ENCODE results near the gene ZNF516. TPM values are rescaled to one million over a fixed set of nuclear protein-coding genes. Genes with fewer than 3 reads are reported as not detected.

The ZNF516 gene
- total and polyA plus RNA-seq, 4 donors: 2.5 to 12.2 (median 7.6) TPM

- WGBS: 96% methylated on average over 8 of the region's 8 CpGs
- no peak for TF ChIP-seq GABPA (IDR thresholded peaks at IDR 0.05 in 1 of 2, conservative IDR thresholded peaks at IDR 0.05 in 1 of 2)
- TF ChIP-seq RXRA (IDR thresholded peaks at IDR 0.05): no peak
- no peak for TF ChIP-seq FOXA2 (IDR thresholded peaks at IDR 0.05)
- TF ChIP-seq ZBTB33 (IDR thresholded peaks at IDR 0.05): no peak
- TF ChIP-seq YY1 (IDR thresholded peaks at IDR 0.05): no peak
- no peak for TF ChIP-seq RAD21 (IDR thresholded peaks at IDR 0.05)
- TF ChIP-seq, protein P1, sequence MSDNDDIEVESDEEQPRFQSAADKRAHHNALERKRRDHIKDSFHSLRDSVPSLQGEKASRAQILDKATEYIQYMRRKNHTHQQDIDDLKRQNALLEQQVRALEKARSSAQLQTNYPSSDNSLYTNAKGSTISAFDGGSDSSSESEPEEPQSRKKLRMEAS (IDR thresholded peaks at IDR 0.05): no peak
- TF ChIP-seq, protein P2, sequence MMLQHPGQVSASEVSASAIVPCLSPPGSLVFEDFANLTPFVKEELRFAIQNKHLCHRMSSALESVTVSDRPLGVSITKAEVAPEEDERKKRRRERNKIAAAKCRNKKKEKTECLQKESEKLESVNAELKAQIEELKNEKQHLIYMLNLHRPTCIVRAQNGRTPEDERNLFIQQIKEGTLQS (IDR thresholded peaks at IDR 0.05): no peak
- H3K4me3 ChIP-seq (ENCODE audit: low read depth in 1 of 3, low read length in 3 of 3): no peak overlapping the region
- no peak overlapping the region for H3K9ac ChIP-seq (ENCODE audit: low read depth in 1 of 2, low read length in 2 of 2)
- no peaks in the 10 kb centered on the region for H3K27me3 ChIP-seq (ENCODE audit: control insufficient read depth in 4 of 4, insufficient read depth in 4 of 4, low read length in 3 of 4)
- no peak overlapping the region for H3K27ac ChIP-seq (ENCODE audit: low read depth in 1 of 2, low read length in 2 of 2)
- H3K9me3 ChIP-seq (ENCODE audit: control insufficient read depth in 4 of 4, low read length in 3 of 4): no peaks in the 10 kb centered on the region
- no peaks in the 10 kb centered on the region for H3K4me1 ChIP-seq (ENCODE audit: control insufficient read depth in 4 of 4, insufficient read depth in 4 of 4, low read length in 3 of 4)
- DNase-seq (ENCODE audit: low spot score): no peak
- peaks cover 1 to 31% (median 23%) of the 10 kb centered on the region in 4 donors for H3K36me3 ChIP-seq (ENCODE audit: control insufficient read depth in 4 of 4, insufficient read depth in 3 of 4, low read depth in 1 of 4, low read length in 3 of 4)
Observed at GRCh38 chr18:76361219-76361618, 133.8 kb downstream of the ZNF516 start.

- H3K9ac ChIP-seq (ENCODE audit: low read depth in 1 of 2, low read length in 2 of 2): no peak overlapping the region
- H3K27me3 ChIP-seq (ENCODE audit: control insufficient read depth in 4 of 4, insufficient read depth in 4 of 4, low read length in 3 of 4): no peaks in the 10 kb centered on the region
- no peaks in the 10 kb centered on the region for H3K4me1 ChIP-seq (ENCODE audit: control insufficient read depth in 4 of 4, insufficient read depth in 4 of 4, low read length in 3 of 4)
- WGBS: 97% methylated on average over 12 of the region's 12 CpGs
- DNase-seq (ENCODE audit: low spot score): no peak
- no peak overlapping the region for H3K4me3 ChIP-seq (ENCODE audit: low read depth in 1 of 3, low read length in 3 of 3)
- H3K36me3 ChIP-seq (ENCODE audit: control insufficient read depth in 4 of 4, insufficient read depth in 3 of 4, low read depth in 1 of 4, low read length in 3 of 4): peaks cover 1 to 31% (median 23%) of the 10 kb centered on the region in 4 donors
- H3K9me3 ChIP-seq (ENCODE audit: control insufficient read depth in 4 of 4, low read length in 3 of 4): no peaks in the 10 kb centered on the region
- no peak overlapping the region for H3K27ac ChIP-seq (ENCODE audit: low read depth in 1 of 2, low read length in 2 of 2)
- TF ChIP-seq RAD21 (IDR thresholded peaks at IDR 0.05) (no peak), ZBTB33 (IDR thresholded peaks at IDR 0.05) (no peak)
Observed at GRCh38 chr18:76359909-76360308, 135.1 kb downstream of the ZNF516 start.

- TF ChIP-seq SP1 (IDR thresholded peaks at IDR 0.05) (no peak), RXRA (IDR thresholded peaks at IDR 0.05) (no peak), FOXA2 (IDR thresholded peaks at IDR 0.05) (no peak), RAD21 (IDR thresholded peaks at IDR 0.05) (no peak), JUND (IDR thresholded peaks at IDR 0.05) (no peak), GABPA (IDR thresholded peaks at IDR 0.05 in 1 of 2, conservative IDR thresholded peaks at IDR 0.05 in 1 of 2) (no peak), TAF1 (conservative IDR thresholded peaks at IDR 0.05) (no peak), ZBTB33 (IDR thresholded peaks at IDR 0.05) (no peak)
- TF ChIP-seq, protein P1 (IDR thresholded peaks at IDR 0.05): no peak
- TF ChIP-seq, protein P3, sequence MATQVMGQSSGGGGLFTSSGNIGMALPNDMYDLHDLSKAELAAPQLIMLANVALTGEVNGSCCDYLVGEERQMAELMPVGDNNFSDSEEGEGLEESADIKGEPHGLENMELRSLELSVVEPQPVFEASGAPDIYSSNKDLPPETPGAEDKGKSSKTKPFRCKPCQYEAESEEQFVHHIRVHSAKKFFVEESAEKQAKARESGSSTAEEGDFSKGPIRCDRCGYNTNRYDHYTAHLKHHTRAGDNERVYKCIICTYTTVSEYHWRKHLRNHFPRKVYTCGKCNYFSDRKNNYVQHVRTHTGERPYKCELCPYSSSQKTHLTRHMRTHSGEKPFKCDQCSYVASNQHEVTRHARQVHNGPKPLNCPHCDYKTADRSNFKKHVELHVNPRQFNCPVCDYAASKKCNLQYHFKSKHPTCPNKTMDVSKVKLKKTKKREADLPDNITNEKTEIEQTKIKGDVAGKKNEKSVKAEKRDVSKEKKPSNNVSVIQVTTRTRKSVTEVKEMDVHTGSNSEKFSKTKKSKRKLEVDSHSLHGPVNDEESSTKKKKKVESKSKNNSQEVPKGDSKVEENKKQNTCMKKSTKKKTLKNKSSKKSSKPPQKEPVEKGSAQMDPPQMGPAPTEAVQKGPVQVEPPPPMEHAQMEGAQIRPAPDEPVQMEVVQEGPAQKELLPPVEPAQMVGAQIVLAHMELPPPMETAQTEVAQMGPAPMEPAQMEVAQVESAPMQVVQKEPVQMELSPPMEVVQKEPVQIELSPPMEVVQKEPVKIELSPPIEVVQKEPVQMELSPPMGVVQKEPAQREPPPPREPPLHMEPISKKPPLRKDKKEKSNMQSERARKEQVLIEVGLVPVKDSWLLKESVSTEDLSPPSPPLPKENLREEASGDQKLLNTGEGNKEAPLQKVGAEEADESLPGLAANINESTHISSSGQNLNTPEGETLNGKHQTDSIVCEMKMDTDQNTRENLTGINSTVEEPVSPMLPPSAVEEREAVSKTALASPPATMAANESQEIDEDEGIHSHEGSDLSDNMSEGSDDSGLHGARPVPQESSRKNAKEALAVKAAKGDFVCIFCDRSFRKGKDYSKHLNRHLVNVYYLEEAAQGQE (IDR thresholded peaks at IDR 0.05): no peak
- TF ChIP-seq, protein P2 (IDR thresholded peaks at IDR 0.05): no peak
- H3K36me3 ChIP-seq (ENCODE audit: control insufficient read depth in 4 of 4, insufficient read depth in 3 of 4, low read depth in 1 of 4, low read length in 3 of 4): peaks cover 1 to 30% (median 23%) of the 10 kb centered on the region in 4 donors
- no peaks in the 10 kb centered on the region for H3K27me3 ChIP-seq (ENCODE audit: control insufficient read depth in 4 of 4, insufficient read depth in 4 of 4, low read length in 3 of 4)
- H3K4me1 ChIP-seq (ENCODE audit: control insufficient read depth in 4 of 4, insufficient read depth in 4 of 4, low read length in 3 of 4): no peaks in the 10 kb centered on the region
- H3K4me3 ChIP-seq (ENCODE audit: low read depth in 1 of 3, low read length in 3 of 3): no peak overlapping the region
- no peak overlapping the region for H3K27ac ChIP-seq (ENCODE audit: low read depth in 1 of 2, low read length in 2 of 2)
- 90% methylated on average over 8 of the region's 8 CpGs for WGBS
- no peak overlapping the region for H3K9ac ChIP-seq (ENCODE audit: low read depth in 1 of 2, low read length in 2 of 2)
- peak; percentile 27 for DNase-seq (ENCODE audit: low spot score)
- peaks cover 0 to 1% (median 0%) of the 10 kb centered on the region in 4 donors for H3K9me3 ChIP-seq (ENCODE audit: control insufficient read depth in 4 of 4, low read length in 3 of 4)
Observed at GRCh38 chr18:76358774-76359173, 136.3 kb downstream of the ZNF516 start.

All from liver (tissue), 9 donors.